ENCODE data around the gene CFL2. TPM values are rescaled to one million over a fixed set of nuclear protein-coding genes. Genes with fewer than 3 reads are reported as not detected.
A peak's percentile ranks its signal among the peaks of the same experiment; 100 is the strongest.

The CFL2 gene
- total RNA-seq, 1 experiment from 2014 or later, result 55.2 TPM

- TSS peak; percentile 36 for BruUV-seq (replicated peaks)
- H3K79me2 ChIP-seq (ENCODE audit: insufficient read depth, low read length), result no peaks in the 10 kb centered on the region
- ChIA-PET RAD21 (ENCODE audit: low non-redundant PET in 1 of 2, low total read pairs in 2 of 2, uncharacterized antibody in 2 of 2, unreplicated experiment in 2 of 2) (interaction anchor here in 1 of 2 experiments (1.2 kb wide), 1 partner anchor 30 kb away, joined by 3 read pairs; no protein-coding TSS in a partner anchor), CTCF (interaction anchor here (0.6 to 1.0 kb wide), 3 partner anchors 9 to 37 kb away, joined by 3 read pairs; no protein-coding TSS in a partner anchor), POLR2A (interaction anchor here (0.9 to 1.4 kb wide), 7 partner anchors 10 to 288 kb away, joined by 3 to 6 read pairs (median 3); partner anchors contain the start of gene CFL2)
- H3K4me1 ChIP-seq (ENCODE audit: control insufficient read depth in 1 of 2, insufficient read depth in 2 of 2, low read length in 2 of 2), result peaks cover 7 to 13% of the 10 kb centered on the region in 2 experiments; a peak in 3 of 4 replicates
- H3K4me2 ChIP-seq (ENCODE audit: low read length), result peak overlapping the region; percentile 67
- H3K4me3 ChIP-seq (replicated peaks in 1 of 2; ENCODE audit: low read depth in 1 of 2, low read length in 2 of 2), result peak overlapping the region; percentile 33 to 42
- intact Hi-C loops (cut with micrococcal nuclease), result no loop called here
- no peaks in the 10 kb centered on the region for H3K9me2 ChIP-seq (ENCODE audit: insufficient read depth)
- H3K36me3 ChIP-seq (ENCODE audit: control insufficient read depth in 1 of 2, insufficient read depth in 2 of 2, low read length in 2 of 2), result no peaks in the 10 kb centered on the region
- H3K27ac ChIP-seq (ENCODE audit: low read depth, low read length), result peak overlapping the region; percentile 34; the same call in 1 of the 2 replicates
- DNase-seq (ENCODE audit: low read depth, low spot score), result peak; percentile 37
- H2AFZ ChIP-seq (ENCODE audit: low read depth, low read length, poor library complexity, severe bottlenecking), result peak overlapping the region; percentile 86
- H3K9me3 ChIP-seq (ENCODE audit: control insufficient read depth in 1 of 2, insufficient read depth in 1 of 2, low read depth in 1 of 2, low read length in 2 of 2), result no peaks in the 10 kb centered on the region
- peak overlapping the region; percentile 18; the same call in 1 of the 2 replicates for H3K9ac ChIP-seq (ENCODE audit: low read length)
- H3K27me3 ChIP-seq (ENCODE audit: insufficient read depth, low read length), result no peaks in the 10 kb centered on the region
- TF ChIP-seq CTCF (IDR thresholded peaks at IDR 0.05 in 2 of 3, conservative IDR thresholded peaks at IDR 0.05 in 1 of 3; ENCODE audit: borderline replicate concordance in 1 of 3, insufficient read depth in 1 of 3, low read depth in 2 of 3, low read length in 2 of 3), result no peak
- TF ChIP-seq POLR2AphosphoS5 (IDR thresholded peaks at IDR 0.05; ENCODE audit: low read depth, low read length), result peak; percentile 50; the same call in 1 of the 2 replicates
- TF ChIP-seq ZNF274 (IDR thresholded peaks at IDR 0.05; ENCODE audit: low read depth, low read length), result no peak
- TF ChIP-seq POLR2A (IDR thresholded peaks at IDR 0.05; ENCODE audit: borderline replicate concordance, extremely low read depth, insufficient read depth, insufficient read length), result peak; percentile 70
- no peaks in the 10 kb centered on the region for H4K20me1 ChIP-seq (ENCODE audit: insufficient read depth)
- ATAC-seq, result peak; percentile 96
These were observed 21.0 kb downstream of the CFL2 start for GRCh38 chr14:34693228-34693939.

DNA sequence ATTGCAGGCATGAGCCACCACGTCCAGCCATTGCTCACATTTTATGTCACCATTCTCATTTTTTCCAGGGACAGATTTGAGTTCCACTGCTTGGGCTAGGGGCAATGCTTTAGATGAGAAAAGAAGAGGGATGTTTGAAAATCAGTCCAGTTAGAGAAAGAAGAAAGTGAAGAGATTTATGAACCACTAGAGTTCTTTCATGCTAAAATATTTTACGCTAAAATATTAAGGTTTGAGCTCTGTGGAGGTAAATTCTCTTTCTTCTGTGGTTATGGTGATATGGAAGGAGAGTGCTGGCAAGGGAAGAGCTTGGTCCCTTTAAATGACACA, 21.5 kb downstream of the CFL2 start:
- Histone ChIP-seq H3K4me1 (ENCODE audit: control insufficient read depth in 1 of 2, insufficient read depth in 2 of 2, low read length in 2 of 2) (peaks cover 7 to 13% of the 10 kb centered on the region in 2 experiments; a peak in 3 of 4 replicates), H3K9me3 (ENCODE audit: control insufficient read depth in 1 of 2, insufficient read depth in 1 of 2, low read depth in 1 of 2, low read length in 2 of 2) (no peaks in the 10 kb centered on the region), H3K36me3 (ENCODE audit: control insufficient read depth in 1 of 2, insufficient read depth in 2 of 2, low read length in 2 of 2) (no peaks in the 10 kb centered on the region), H3K79me2 (ENCODE audit: insufficient read depth, low read length) (no peaks in the 10 kb centered on the region), H3K9ac (ENCODE audit: low read length) (no peak overlapping the region), H3K27ac (ENCODE audit: low read depth, low read length) (no peak overlapping the region), H3K9me2 (ENCODE audit: insufficient read depth) (no peaks in the 10 kb centered on the region), H3K4me3 (replicated peaks in 1 of 2; ENCODE audit: low read depth in 1 of 2, low read length in 2 of 2) (peak overlapping the region in 1 of 2 experiments; percentile 42; a peak in 1 of 4 replicates), H4K20me1 (ENCODE audit: insufficient read depth) (no peaks in the 10 kb centered on the region), H2AFZ (ENCODE audit: low read depth, low read length, poor library complexity, severe bottlenecking) (peak overlapping the region; percentile 86), H3K27me3 (ENCODE audit: insufficient read depth, low read length) (no peaks in the 10 kb centered on the region), H3K4me2 (ENCODE audit: low read length) (peak overlapping the region; percentile 67)
- intact Hi-C loops (cut with micrococcal nuclease), result no loop called here
- DNase-seq (ENCODE audit: low read depth, low spot score) (no peak), ATAC-seq (peak; percentile 18)
- POLR2A ChIA-PET, result interaction anchor here (0.9 to 1.4 kb wide), 7 partner anchors 10 to 288 kb away, joined by 3 to 6 read pairs (median 3); partner anchors contain the start of gene CFL2
- RAD21 ChIA-PET (ENCODE audit: low non-redundant PET in 1 of 2, low total read pairs in 2 of 2, uncharacterized antibody in 2 of 2, unreplicated experiment in 2 of 2), result interaction anchor here in 1 of 2 experiments (1.2 kb wide), 1 partner anchor 30 kb away, joined by 3 read pairs; no protein-coding TSS in a partner anchor
- CTCF ChIA-PET, result interaction anchor here (0.6 to 1.0 kb wide), 3 partner anchors 10 to 37 kb away, joined by 3 read pairs; no protein-coding TSS in a partner anchor
- BruUV-seq (replicated peaks), result no TSS peak
- no peak for TF ChIP-seq TCF7L2 (IDR thresholded peaks at IDR 0.05; ENCODE audit: borderline replicate concordance, extremely low read depth, insufficient read depth, insufficient read length)
- TF ChIP-seq ZBTB33 (IDR thresholded peaks at IDR 0.05; ENCODE audit: extremely low read depth, insufficient replicate concordance, low read length), result no peak
- no peak for TF ChIP-seq SIN3A (IDR thresholded peaks at IDR 0.05; ENCODE audit: low read depth)
- no peak for TF ChIP-seq CTCF (IDR thresholded peaks at IDR 0.05 in 2 of 3, conservative IDR thresholded peaks at IDR 0.05 in 1 of 3; ENCODE audit: borderline replicate concordance in 1 of 3, insufficient read depth in 1 of 3, low read depth in 2 of 3, low read length in 2 of 3)
- TF ChIP-seq FOSL1 (IDR thresholded peaks at IDR 0.05; ENCODE audit: low read depth), result no peak
- no peak for TF ChIP-seq ZFX (IDR thresholded peaks at IDR 0.05)
- TF ChIP-seq CBX3 (IDR thresholded peaks at IDR 0.05; ENCODE audit: low read depth), result no peak
- no peak for TF ChIP-seq SP1 (IDR thresholded peaks at IDR 0.05; ENCODE audit: low read depth)

Data from HCT116 (cell line).